Fibroblast of skin of abdomen (primary cell): Measurements from ENCODE around the gene OR52M1.

Experiments
- DNase-seq: peaks from one replicate; pipeline ENCODE4 v3.0.0-alpha.2; 2013

The OR52M1 gene

DNA sequence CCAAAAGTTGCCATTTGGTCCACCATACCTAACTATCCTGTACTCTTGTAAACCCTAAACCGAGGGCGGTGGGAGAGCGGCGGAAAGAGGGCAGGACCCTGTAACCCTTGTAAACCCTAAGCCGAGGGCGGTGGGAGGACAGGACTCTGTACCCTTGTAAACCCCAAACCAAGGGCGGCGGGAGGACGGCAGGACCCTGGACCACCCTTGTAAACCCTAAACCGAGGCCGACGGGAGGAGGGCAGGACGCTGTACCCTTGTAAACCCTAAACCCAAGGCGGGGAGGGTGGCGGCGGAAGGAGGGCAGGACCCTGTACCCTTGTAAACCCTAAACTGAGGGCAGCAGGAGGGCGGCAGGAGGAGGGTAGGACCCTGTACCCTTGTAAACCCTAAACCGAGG lies 24.1 kb downstream of the OR52M1 start:
- no peak for DNase-seq

DNA sequence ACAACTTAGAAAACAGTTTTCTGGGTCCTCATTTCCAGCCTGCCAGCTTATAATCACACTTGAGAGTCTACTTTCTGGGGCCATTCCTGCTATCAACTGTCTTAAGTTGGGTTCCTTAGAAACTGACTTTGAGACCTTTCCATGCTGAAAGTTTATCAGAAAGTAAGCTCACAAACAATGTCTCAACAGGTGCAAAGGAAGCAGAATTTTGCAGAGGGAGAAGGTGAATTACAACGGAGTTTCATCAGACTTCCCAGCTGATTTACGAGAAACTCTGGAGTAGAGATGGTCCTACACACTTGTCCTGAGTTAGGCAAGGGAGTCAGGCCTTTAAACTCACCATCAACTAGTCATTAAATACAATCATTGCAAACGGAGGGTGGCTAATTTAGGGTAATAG lies 31.9 kb downstream of the OR52M1 start:
- no peak for DNase-seq

DNA sequence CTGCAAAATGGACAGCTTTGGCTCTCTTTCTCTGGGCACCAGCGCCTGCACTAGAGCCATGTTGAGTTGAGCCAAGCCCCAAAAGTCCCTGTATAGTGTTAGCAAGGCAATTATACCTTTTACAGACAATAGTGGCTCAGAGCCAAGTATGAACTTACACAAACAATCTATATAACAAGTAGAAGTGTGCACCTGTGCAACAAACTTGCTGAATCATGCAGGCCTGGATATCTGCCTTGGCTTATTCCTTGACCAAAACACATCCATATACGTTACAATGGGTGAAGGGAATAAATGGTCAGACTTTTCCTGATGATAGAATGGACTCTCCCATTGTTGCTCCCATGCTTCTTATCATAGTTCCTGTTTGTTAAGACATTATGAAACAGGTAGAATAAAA lies 32.8 kb downstream of the OR52M1 start:
- no peak for DNase-seq

DNA sequence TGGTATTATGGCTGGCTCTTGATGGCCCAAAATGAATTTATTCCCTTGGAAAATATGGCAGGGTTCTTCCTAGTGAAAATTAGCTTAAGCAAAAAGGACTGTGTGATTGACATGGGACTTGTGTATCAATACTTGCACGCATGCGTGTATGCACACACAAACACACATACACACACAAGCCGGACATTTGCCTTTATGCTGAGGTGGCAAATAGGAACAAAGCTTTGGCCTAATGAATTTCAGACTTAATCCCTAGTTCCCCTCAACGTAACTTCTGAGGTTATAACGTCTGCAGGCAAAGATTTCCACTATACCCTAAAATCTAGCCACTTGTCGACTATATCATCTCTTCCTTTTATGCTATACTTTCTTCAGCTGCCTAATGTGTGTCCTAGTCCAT lies 33.6 kb downstream of the OR52M1 start:
- DNase-seq: no peak

DNA sequence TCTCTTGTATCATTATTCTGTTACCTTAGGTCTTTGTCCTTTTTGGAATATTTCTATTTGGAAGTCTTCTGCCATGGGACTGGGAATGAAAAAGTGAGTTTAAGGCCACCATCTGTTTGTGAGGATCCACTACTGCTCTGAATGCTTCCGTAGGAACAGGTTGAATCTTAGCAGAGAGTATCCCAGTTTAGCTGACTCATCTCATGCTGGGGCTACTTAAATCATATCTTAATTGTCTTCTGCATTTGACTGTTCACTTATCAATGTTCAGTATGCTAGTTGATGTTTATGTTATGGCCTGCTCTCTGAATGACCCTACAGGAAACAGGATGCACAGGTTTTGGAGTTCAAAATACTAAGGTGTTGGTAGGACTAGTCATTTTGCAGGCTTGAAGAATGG lies 35.1 kb downstream of the OR52M1 start:
- DNase-seq: no peak

DNA sequence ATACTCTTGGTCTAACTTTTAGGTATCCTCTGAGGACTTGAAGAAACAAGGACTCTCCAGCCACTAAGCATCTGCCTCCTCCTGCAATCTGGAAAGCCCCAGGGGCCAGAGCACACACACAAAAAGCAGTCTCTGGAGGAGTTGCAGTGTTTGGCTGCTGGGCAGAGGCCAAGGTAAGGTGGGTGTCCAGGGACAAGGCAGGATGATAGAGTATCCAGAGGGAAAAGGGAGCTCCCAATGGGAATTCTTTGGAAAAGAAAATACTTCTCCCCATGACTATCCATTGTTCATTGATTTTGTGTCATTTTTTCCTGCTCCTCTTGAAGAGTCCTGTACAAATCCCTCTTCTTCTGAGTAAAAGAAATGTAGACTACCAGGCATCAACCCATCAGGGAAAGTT lies 36.5 kb downstream of the OR52M1 start, which contains the start of gene OR52I2:
Gene OR52I2 (plus strand): TSS at position 301 of the 400 bp plus-strand sequence.
- no peak for DNase-seq

DNA sequence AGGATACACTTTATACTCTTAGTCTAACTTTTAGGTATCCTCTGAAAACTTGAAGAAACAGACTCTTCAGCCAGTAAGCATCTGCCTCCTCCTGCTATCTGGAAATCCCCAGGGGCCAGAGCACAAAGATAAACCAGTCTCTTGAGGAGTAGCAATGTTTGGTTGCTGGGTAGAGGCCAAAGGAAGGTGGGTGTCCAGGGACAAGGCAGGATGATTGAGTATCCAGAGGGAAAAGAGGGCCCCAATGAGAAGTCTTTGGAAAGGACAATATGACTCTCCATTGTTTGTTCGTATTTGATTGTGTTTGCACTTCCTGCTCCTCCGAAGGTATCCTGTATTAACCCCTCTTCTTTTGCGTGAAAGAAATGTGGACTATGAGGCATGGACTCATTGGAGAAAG lies 44.0 kb downstream of the OR52M1 start:
- no peak for DNase-seq

DNA sequence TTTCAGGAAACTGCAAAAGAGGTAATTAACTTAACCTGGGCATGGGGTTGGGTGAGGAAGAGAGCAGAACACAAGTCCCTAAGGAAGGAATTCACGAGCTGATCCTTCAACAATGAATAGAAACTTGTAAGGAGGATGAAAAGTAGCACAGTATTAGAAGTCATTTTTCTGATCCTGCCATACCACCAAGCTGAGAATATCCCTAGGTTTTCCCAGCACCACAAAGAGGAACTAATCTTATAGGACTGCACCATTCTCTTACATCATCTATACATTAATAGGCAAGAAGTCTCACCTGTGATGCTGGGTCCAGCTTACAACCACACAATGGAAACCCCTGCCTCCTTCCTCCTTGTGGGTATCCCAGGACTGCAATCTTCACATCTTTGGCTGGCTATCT lies 48.7 kb downstream of the OR52M1 start, which contains the start of gene OR52I1:
Gene OR52I1 (plus strand): TSS at position 301 of the 400 bp plus-strand sequence. CDS start 0 bp downstream, at position 301.
- no peak for DNase-seq
